MCF 10A (cell line): ENCODE results near the gene DHX30. TPM values are rescaled to one million over a fixed set of nuclear protein-coding genes. Genes with fewer than 3 reads are reported as not detected.

Experiments used
- BruUV-seq: library from RNA; stranded (reverse); fragments of 400-500 nt; replicated peaks from 2 replicates; lab custom pipeline; 2021; lab: Mats Ljungman, UMichigan
- CTCF ChIA-PET: fragments of 300-600 bp; sonication (Branson Sonifier 250); formaldehyde crosslinking; extraction: SDS; loops from one replicate; lab custom pipeline; 2021; ENCODE audit warnings: antibody characterized with exemption, inconsistent platforms; lab: Yijun Ruan, JAX
- POLR2A ChIA-PET: fragments of 300-600, 350-650 bp; sonication (Branson Sonifier 250); formaldehyde crosslinking; extraction: SDS; loops from one replicate; lab custom pipeline; 2020; ENCODE audit warnings: antibody characterized with exemption, inconsistent platforms; lab: Yijun Ruan, JAX
- DNase-seq: peaks from one replicate; pipeline ENCODE4 v3.0.0-alpha.2; 2018; ENCODE audit not compliant: unreplicated experiment
- H3K27ac Mint-ChIP-seq: one replicate; pipeline ENCODE4 v1.8.0; 2022; ENCODE audit warnings: mild to moderate bottlenecking, low read depth, mixed read lengths; ENCODE audit not compliant: unreplicated experiment
- H3K27me3 Mint-ChIP-seq: one replicate; pipeline ENCODE4 v1.8.0; 2022; ENCODE audit warnings: mixed read lengths; ENCODE audit not compliant: insufficient read depth, unreplicated experiment
- H3K36me3 Mint-ChIP-seq: one replicate; pipeline ENCODE4 v1.8.0; 2022; ENCODE audit warnings: mild to moderate bottlenecking, moderate library complexity, mixed read lengths; ENCODE audit not compliant: insufficient read depth, unreplicated experiment
- H3K4me1 Mint-ChIP-seq: one replicate; pipeline ENCODE4 v1.8.0; 2022; ENCODE audit warnings: mixed read lengths; ENCODE audit not compliant: insufficient read depth, unreplicated experiment
- H3K4me3 Mint-ChIP-seq: one replicate; pipeline ENCODE4 v1.8.0; 2022; ENCODE audit warnings: mild to moderate bottlenecking, moderate library complexity, mixed read lengths; ENCODE audit not compliant: unreplicated experiment
- H3K9me3 Mint-ChIP-seq: one replicate; pipeline ENCODE4 v1.8.0; 2022; ENCODE audit warnings: mixed read lengths; ENCODE audit not compliant: unreplicated experiment
- intact Hi-C: fragments of 100-400 bp; cut with micrococcal nuclease; formaldehyde crosslinking; loops from 2 replicates; pipeline ENCODE4 v1.14.1; 2022
- total RNA-seq: library from RNA; stranded (reverse); gene quantifications from 2 replicates; pipeline ENCODE4 v1.2.3, GENCODE V29; 2022
- TF ChIP-seq, protein P1 (sequence below): fragments of 200-600 bp; IDR thresholded peaks from one replicate; pipeline ENCODE4 v1.8.0; 2022; ENCODE audit warnings: antibody characterized with exemption, mild to moderate bottlenecking; ENCODE audit not compliant: unreplicated experiment

The DHX30 gene
- total RNA-seq, 1 experiment from 2014 or later: 86.2 TPM

DNA sequence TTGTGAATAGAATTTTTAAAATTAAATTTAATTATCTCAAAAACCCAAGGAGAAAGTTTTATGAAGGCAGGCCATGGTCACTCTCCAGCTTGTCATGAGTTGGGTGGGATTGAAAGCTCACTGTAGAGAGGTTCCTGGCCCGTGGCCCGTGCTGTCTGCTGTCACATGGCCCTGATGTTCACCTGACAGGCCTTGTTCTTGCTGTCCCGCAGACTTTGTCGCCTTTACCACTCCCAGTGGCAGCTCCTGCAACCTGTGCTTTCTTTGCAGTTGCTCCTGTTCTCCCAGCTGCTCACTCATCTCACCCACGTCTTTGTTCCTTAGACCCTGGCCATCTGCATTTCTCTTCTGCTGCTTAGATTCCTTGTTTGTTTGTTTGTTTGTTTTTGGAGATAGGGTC lies 35.6 kb downstream of the DHX30 start:
- Mint-ChIP-seq H3K9me3 (no peaks in the 10 kb centered on the region), H3K4me1 (no peaks in the 10 kb centered on the region), H3K27me3 (no peaks in the 10 kb centered on the region), H3K4me3 (no peak overlapping the region), H3K27ac (no peak overlapping the region), H3K36me3 (peaks cover 95% of the 10 kb centered on the region)
- ChIA-PET POLR2A (interaction anchor here (1.4 kb wide), 1 partner anchor 34 kb away, joined by 4 read pairs; no protein-coding TSS in a partner anchor), CTCF (interaction anchor here (0.6 to 4.5 kb wide), 6 partner anchors 13 to 319 kb away, joined by 3 to 37 read pairs (median 5); no protein-coding TSS in a partner anchor)
- DNase-seq: no peak
- TF ChIP-seq, protein P1, sequence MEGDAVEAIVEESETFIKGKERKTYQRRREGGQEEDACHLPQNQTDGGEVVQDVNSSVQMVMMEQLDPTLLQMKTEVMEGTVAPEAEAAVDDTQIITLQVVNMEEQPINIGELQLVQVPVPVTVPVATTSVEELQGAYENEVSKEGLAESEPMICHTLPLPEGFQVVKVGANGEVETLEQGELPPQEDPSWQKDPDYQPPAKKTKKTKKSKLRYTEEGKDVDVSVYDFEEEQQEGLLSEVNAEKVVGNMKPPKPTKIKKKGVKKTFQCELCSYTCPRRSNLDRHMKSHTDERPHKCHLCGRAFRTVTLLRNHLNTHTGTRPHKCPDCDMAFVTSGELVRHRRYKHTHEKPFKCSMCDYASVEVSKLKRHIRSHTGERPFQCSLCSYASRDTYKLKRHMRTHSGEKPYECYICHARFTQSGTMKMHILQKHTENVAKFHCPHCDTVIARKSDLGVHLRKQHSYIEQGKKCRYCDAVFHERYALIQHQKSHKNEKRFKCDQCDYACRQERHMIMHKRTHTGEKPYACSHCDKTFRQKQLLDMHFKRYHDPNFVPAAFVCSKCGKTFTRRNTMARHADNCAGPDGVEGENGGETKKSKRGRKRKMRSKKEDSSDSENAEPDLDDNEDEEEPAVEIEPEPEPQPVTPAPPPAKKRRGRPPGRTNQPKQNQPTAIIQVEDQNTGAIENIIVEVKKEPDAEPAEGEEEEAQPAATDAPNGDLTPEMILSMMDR: no peak
- no TSS peak for BruUV-seq
- intact Hi-C loops: no loop called here

DNA sequence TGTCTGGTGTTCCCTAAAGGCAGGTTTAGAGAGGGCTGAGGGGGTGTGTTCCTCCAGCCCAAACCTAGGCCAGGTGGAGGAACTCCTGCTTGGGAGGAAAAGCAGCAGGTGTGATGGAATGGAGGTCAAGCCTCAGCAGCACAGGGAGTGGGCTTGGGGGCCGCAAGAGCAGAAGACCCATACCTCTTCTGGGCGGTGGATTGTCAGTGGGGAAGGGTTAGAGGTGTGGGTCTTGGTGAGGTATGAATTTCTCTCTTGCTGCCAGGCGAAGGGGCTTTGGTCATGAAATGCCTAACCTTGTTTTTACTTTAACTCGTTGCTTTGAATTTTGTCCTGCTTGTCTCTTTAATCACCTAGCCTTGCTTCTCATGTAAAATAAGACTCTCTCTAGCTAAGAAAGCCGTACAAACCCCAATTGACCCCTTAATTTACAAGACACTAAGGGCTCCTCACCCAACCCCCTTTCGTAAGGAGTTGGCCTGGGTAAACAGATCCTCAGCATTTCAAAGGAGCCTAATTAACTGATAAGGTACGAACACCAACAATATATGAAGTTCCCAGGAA lies 38.9 kb downstream of the DHX30 start:
- Mint-ChIP-seq H3K27ac (no peak overlapping the region), H3K4me1 (no peaks in the 10 kb centered on the region), H3K4me3 (no peak overlapping the region), H3K27me3 (no peaks in the 10 kb centered on the region), H3K36me3 (peaks cover 91% of the 10 kb centered on the region), H3K9me3 (no peaks in the 10 kb centered on the region)
- TF ChIP-seq, protein P1: no peak
- ChIA-PET CTCF (no interaction called here), POLR2A (interaction anchor here (1.1 kb wide), 1 partner anchor 8 kb away, joined by 3 read pairs; no protein-coding TSS in a partner anchor)
- no TSS peak for BruUV-seq
- DNase-seq: no peak
- intact Hi-C loops: no loop called here

DNA sequence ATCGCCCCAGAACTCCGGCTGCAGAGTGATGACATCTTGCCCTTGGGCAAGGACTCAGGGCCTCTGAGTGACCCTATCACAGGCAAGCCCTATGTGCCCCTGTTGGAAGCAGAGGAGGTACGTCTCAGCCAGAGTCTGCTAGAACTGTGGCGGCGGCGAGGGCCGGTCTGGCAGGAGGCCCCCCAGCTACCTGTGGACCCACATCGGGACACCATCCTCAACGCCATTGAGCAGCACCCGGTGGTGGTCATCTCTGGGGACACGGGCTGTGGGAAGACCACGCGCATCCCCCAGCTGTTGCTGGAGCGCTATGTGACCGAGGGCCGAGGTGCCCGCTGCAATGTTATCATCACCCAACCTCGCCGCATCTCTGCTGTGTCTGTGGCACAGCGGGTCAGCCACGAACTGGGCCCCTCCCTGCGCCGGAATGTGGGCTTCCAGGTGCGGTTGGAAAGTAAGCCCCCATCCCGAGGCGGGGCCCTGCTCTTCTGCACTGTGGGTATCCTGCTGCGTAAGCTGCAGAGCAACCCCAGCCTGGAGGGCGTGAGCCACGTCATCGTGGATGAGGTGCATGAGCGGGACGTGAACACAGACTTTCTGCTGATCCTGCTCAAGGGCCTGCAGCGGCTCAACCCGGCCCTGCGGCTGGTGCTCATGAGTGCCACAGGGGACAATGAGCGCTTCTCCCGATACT lies 43.4 kb downstream of the DHX30 start:
- TF ChIP-seq, protein P1: no peak
- Mint-ChIP-seq H3K36me3 (peaks cover 84% of the 10 kb centered on the region), H3K4me1 (no peaks in the 10 kb centered on the region), H3K4me3 (no peak overlapping the region), H3K27me3 (no peaks in the 10 kb centered on the region), H3K9me3 (no peaks in the 10 kb centered on the region), H3K27ac (no peak overlapping the region)
- BruUV-seq: no TSS peak
- ChIA-PET POLR2A (no interaction called here), CTCF (interaction anchor here (0.6 kb wide), 1 partner anchor 13 kb away, joined by 3 read pairs; no protein-coding TSS in a partner anchor)
- intact Hi-C loops: no loop called here
- no peak for DNase-seq

DNA sequence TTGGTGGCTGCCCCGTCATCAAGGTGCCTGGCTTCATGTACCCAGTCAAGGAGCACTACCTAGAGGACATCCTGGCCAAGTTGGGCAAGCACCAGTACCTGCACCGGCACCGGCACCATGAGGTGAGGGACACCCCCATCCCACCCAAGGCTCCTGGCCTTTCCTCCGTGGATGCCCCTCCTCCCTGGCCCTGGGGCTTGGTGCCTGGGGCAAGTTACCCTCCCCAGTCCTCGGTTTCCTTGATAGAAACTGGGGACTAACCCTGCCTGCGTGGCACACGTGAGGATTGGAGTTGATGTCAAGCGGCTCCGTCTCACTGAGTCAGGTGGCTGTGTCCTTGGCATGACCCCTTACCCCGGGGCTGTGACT lies 43.9 kb downstream of the DHX30 start:
- Mint-ChIP-seq H3K4me3 (no peak overlapping the region), H3K27me3 (no peaks in the 10 kb centered on the region), H3K36me3 (peaks cover 80% of the 10 kb centered on the region), H3K4me1 (no peaks in the 10 kb centered on the region), H3K27ac (no peak overlapping the region), H3K9me3 (no peaks in the 10 kb centered on the region)
- intact Hi-C loops: no loop called here
- no TSS peak for BruUV-seq
- CTCF ChIA-PET: interaction anchor here (0.7 kb wide), 1 partner anchor 22 kb away, joined by 3 read pairs; no protein-coding TSS in a partner anchor
- POLR2A ChIA-PET: no interaction called here
- DNase-seq: no peak
- TF ChIP-seq, protein P1: no peak
